OCI-LY7 (cell line): Measurements from ENCODE around the gene RAB40C.

Experiments
- EZH2phosphoT487 ChIP-seq: fragments of 200-600 bp; sonication (generic); IDR thresholded peaks from 2 replicates; pipeline ENCODE4 v1.6.1; 2018; ENCODE audit warnings: low read depth, borderline replicate concordance, mild to moderate bottlenecking, mixed run types, antibody characterized with exemption, low read length, moderate library complexity, mixed read lengths
- TF ChIP-seq, protein P1 (sequence below): fragments of 200-600 bp; sonication (generic); conservative IDR thresholded peaks from 2 replicates; pipeline ENCODE4 v1.5.1; 2014; ENCODE audit warnings: mild to moderate bottlenecking, antibody characterized with exemption, low read length, moderate library complexity, mixed read lengths

DNA sequence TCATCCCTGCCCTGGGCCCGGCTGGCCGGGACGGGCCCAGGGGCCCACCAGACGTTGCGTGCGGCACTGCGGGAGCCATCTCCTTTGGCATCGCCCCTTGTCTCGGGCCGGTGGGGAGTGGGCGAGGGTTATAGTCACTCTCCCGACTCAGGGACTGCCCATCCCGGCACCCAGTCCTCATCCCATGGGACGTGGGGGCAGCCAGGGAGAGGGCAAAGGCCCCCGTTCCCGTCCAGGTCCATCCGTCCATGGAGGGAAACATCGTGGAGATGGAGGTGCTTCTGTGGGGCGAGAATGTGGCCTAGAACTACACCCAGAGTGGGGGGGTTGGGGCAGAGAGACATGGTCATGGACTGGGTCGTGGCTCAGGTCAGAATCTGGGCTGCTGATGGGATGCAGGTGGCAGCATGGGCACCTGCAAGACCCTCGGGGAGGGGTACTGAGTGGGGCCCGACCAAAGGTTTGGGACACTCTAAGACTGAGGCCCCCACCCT lies 56.9 kb downstream of the RAB40C start:
- TF ChIP-seq, protein P1, sequence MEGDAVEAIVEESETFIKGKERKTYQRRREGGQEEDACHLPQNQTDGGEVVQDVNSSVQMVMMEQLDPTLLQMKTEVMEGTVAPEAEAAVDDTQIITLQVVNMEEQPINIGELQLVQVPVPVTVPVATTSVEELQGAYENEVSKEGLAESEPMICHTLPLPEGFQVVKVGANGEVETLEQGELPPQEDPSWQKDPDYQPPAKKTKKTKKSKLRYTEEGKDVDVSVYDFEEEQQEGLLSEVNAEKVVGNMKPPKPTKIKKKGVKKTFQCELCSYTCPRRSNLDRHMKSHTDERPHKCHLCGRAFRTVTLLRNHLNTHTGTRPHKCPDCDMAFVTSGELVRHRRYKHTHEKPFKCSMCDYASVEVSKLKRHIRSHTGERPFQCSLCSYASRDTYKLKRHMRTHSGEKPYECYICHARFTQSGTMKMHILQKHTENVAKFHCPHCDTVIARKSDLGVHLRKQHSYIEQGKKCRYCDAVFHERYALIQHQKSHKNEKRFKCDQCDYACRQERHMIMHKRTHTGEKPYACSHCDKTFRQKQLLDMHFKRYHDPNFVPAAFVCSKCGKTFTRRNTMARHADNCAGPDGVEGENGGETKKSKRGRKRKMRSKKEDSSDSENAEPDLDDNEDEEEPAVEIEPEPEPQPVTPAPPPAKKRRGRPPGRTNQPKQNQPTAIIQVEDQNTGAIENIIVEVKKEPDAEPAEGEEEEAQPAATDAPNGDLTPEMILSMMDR: no peak
- no peak for TF ChIP-seq EZH2phosphoT487
